ENCODE data around the gene NOL3.
A peak's percentile ranks its signal among the peaks of the same experiment; 100 is the strongest.

The NOL3 gene

DNA sequence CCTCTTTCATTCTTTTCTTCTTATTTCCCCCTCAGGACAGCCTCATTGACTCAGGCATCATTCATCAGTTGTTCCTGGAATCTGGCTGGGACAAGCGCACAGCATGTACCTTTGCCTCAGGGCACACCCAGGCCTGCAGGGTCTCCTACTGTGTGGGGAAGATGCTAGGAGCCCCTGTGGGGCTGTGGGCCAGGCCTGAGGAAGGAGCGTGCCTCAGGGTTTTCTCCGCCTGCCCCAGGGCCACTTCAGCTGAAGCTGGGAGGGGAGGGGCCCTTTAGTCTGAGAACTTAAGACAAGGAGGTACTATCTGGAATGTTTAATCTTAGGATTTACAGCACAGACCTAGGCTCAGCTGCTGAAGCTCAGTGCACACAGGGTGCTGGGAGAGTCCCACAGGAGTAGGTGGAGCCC is 36.5 kb downstream of the NOL3 start:
- TF ChIP-seq, protein P1, sequence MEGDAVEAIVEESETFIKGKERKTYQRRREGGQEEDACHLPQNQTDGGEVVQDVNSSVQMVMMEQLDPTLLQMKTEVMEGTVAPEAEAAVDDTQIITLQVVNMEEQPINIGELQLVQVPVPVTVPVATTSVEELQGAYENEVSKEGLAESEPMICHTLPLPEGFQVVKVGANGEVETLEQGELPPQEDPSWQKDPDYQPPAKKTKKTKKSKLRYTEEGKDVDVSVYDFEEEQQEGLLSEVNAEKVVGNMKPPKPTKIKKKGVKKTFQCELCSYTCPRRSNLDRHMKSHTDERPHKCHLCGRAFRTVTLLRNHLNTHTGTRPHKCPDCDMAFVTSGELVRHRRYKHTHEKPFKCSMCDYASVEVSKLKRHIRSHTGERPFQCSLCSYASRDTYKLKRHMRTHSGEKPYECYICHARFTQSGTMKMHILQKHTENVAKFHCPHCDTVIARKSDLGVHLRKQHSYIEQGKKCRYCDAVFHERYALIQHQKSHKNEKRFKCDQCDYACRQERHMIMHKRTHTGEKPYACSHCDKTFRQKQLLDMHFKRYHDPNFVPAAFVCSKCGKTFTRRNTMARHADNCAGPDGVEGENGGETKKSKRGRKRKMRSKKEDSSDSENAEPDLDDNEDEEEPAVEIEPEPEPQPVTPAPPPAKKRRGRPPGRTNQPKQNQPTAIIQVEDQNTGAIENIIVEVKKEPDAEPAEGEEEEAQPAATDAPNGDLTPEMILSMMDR (conservative IDR thresholded peaks at IDR 0.05) = no peak
- TF ChIP-seq ZFX (IDR thresholded peaks at IDR 0.05) = no peak
- H3K27ac ChIP-seq = peak overlapping the region; percentile 34

DNA sequence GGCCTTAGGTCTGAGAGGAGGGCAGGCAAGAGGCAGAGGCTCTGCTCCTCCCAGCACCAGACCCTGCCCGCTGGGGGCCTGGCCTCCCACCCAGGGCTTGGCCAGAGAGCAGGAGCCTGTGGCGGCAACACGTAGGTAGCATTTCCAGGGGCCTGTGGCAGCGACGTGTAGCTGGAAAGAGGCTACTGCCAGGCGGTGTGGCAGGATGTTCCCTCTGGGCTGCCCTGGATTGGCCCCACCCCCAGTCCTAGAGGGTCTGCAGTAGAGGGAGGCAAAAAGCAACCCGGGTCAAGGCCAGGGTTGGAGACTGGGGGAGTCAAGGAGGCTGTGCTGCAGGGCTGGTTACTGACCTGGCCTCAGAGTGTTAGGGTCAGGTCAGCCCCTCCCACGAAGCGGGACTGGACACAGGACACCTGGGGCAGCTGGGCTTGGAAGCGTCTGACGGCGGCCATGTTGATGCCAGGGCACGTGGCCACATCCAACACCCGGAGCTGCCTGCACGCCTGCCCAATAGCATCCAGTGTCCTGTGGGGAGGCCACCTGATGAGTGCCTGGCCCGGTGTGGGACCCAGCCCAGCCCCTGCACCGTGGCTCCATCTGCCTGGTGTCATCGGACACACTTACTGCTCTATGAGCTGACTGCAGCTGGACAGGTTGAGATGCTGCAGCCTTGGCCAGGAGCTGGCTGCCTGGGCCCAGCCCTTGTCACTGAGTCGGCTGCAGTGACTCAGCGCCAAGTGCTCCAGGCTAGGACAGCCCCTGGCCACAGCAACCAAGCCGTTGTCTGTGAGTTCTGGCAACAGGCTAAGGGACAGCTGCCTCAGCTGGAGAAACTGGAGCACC is 37.1 kb downstream of the NOL3 start:
- peak overlapping the region; percentile 34 for H3K27ac ChIP-seq

DNA sequence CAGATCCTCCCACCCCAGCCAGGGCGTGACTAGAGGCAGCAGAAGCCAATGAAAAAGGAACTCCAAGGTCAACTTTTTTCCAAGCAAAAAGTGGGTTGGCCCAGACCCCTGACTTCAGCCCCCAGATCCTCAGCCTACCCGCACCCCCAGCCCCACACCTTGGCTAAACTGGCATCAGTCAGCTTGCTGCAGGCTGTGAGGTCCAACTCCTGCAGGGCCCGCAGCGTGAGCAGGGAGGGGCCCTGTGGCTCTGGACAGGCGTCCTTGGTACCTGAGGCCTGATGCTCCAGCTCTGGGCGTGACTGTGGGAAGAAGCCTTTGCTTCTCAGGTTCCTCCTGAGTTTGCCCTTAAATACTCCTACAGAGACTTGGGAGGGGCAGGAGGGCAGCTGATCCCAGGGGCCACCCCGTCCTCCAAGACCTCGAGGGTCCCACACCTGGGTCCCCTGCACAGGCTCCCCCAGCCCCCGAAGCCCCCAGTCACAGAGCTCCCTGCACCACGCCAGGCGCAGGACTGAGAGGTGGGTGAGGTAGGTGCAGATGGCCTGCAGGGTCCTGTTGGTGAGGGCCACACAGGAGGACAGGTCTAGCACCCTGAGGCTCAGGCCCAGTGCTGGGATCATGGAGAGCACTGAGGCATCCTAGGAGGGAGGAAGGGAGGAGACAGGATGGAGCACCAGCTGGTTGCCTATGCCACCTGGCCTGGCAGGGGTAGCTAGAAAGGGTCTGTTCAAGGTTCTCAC is 38.0 kb downstream of the NOL3 start:
- H3K27ac ChIP-seq = peak overlapping the region; percentile 34
- TF ChIP-seq, protein P1 (conservative IDR thresholded peaks at IDR 0.05) = no peak
- no peak for TF ChIP-seq ZFX (IDR thresholded peaks at IDR 0.05)

More for the DNA sequence above, 37.1 kb downstream of the NOL3 start:
- TF ChIP-seq, protein P1 (conservative IDR thresholded peaks at IDR 0.05) = no peak
- no peak for TF ChIP-seq ZFX (IDR thresholded peaks at IDR 0.05)

DNA sequence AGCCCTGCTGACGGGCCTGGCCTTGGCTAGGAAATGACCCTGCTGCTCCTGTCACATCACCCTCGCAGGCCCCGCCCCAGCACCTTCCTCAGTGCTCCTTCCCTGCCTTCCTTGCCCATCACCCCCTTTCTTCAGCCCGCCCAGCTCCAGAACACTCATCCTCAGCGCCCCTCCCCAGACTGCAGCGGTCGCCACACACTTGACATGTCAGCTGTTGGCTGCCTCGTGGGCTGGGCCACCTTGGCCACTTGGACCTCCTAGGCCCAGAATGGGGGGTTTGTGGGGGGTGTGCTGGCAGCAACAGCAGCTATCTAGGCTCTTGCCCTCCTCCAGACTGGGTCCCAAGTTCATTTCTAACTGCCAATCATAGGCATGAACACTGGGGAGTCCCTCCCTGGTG is 39.2 kb downstream of the NOL3 start:
- no peak overlapping the region for H3K27ac ChIP-seq
- no peak for TF ChIP-seq ZFX (IDR thresholded peaks at IDR 0.05)
- TF ChIP-seq, protein P1 (conservative IDR thresholded peaks at IDR 0.05) = no peak

DNA sequence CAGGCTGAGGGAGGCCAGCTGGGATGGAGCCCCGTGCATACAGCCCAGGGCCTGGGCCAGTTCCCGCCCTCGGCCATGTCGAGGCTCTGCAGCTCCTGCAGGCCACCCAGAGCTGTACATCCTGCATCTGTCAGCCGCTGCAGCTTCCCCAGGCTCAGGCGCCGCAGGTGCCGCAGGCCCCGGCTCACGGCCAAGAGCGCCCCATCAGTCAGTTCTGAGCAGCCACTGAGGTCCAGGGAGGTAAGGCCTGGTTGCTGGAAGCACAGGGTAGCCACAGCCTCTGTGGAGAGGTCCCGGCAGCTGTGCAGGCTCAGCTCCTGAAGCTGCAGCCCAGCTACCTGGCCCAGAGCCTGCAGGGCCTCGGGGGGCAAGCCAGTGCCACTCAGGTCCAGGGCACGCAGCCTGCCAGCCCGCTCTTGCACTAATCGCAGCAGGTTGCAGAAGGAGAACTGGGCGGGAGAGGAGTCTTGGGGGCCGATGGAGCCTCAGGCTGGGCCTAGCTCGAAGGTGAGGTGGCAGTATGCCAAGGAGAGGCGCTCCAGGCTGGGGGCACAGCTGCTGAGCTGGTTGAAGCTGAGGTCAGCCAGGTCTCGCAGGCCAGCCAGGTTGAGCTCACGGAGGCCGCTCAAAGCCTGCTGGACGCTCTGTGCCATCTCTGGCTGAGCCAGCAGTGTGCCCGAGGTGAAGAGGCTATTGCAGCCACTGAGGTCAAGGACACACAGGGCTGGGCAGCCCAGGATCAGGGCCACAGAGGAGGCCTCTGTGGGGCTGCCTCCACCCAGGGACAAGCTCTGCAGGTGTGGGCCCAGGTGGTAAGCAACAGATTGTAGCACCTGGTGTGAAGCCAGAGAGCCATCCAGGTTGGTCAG is 40.0 kb downstream of the NOL3 start:
- H3K27ac ChIP-seq = no peak overlapping the region
- TF ChIP-seq, protein P1 (conservative IDR thresholded peaks at IDR 0.05) = no peak
- TF ChIP-seq ZFX (IDR thresholded peaks at IDR 0.05) = no peak

DNA sequence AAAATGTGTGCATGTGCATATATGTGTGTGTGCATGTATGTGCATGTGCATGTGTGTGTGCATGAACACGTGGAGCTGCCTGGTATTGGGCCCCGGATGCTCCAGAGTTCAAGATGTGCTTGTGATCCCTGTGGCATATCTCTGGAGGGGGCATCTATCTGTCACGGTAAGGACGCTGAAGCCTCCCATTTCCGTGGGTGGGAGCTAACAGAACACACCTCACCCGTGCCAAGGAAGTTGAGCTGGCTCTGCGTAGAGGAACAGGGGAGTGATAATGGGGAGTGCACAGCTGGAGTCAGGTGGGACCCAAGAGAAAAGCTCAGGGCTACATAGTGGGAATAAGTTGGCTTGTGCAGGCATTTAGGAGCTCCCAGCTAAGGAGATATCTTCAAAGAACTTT is 41.3 kb downstream of the NOL3 start:
- TF ChIP-seq, protein P1 (conservative IDR thresholded peaks at IDR 0.05) = no peak
- no peak for TF ChIP-seq ZFX (IDR thresholded peaks at IDR 0.05)
- H3K27ac ChIP-seq = no peak overlapping the region

Data from C4-2B (cell line).